CD4-positive, alpha-beta T cell treated with Interleukin-4 for 4 hours (primary cell): ENCODE measurements around the gene ADGRL3.

Experiments
- DNase-seq: peaks from one replicate; pipeline ENCODE4 v3.0.0-alpha.2; 2020

Gene ADGRL3

GRCh38 chr4:61200187-61200915 lies at the start of gene ADGRL3:
ADGRL3 (plus strand) TSS chr4:61200326.
- no peak for DNase-seq

DNA sequence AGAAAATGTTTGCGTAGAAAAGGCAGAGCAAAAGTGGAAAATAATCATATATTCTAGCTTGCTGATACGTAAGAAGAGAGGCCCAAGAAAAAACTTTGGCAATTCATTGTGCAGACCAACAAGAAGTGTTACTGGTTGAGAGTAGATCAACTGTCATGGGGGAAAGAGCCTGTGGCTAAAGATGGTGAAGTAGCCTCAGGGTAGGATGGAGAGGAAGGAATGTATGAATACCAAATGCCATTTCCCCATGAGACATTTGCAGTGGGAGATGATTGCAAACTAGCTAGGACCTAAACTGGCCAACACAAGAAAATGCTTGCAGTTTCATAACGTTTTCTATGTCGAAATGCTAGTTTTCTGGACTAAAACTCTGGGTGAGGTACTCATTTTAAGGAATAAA lies 47.7 kb upstream of the ADGRL3 start:
- no peak for DNase-seq

GRCh38 chr4:61160478-61160877 lies 39.6 kb upstream of the ADGRL3 start:
- no peak for DNase-seq

DNA sequence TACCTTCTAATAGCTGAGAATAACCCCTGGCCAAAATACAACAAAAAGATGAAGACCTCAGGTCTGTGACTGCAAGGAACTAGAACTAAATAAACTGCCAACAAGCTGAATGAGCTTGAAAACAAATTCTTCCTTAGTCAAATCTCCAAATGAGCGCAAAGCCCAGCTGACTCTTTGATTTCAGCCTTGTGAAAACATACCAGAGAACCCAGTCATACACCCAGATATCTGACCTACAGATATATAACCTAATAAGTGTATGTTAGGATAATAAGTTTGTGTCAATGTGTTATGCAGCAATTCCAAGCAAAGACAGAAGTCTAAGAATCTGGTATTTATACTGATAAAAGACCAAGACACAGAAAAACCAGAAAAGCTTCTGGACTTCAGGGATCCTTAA lies 38.0 kb upstream of the ADGRL3 start:
- no peak for DNase-seq

- no peak for DNase-seq
Observed at GRCh38 chr4:61173799-61174198, 26.3 kb upstream of the ADGRL3 start.

DNA sequence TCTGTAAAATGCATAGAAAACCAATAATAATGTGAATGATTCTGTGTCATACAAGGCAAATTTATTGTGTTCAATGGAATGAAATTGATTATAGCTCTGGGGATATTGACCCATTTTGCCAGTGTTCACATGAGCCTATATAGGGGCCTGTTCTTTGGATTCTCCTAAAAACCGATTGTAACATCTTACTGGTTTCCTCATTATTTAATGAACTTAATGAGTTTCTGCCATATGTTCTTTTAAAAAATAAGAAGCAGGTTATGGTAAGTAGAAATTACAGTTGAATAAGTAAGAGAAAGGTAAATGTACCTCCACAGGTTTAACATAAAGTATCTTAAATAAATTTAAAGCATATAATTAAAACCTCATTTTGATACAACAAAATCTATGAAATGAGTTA lies 24.6 kb upstream of the ADGRL3 start:
- no peak for DNase-seq

DNA sequence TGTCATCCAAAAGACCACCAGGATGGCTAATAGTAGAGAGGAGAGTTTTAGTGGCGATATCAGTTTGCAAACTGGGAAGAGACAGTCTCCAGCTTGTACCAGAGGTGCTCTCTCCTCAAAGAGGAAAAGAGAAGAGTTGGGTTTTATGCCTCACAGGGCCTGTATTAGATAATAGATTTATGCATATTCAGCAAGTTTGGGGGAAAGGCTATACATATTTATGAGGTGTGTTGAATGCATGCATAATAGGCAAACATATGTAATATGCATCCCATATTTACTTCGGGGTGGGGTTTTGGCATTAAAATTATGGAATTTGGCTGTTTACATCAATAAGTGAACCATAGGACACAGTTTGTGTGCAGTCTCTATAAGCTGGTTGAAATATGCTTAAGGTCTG lies 22.8 kb upstream of the ADGRL3 start:
- no peak for DNase-seq

GRCh38 chr4:61180405-61180804 lies 19.7 kb upstream of the ADGRL3 start:
- no peak for DNase-seq

GRCh38 chr4:61182915-61183314 lies 17.2 kb upstream of the ADGRL3 start:
- no peak for DNase-seq

DNA sequence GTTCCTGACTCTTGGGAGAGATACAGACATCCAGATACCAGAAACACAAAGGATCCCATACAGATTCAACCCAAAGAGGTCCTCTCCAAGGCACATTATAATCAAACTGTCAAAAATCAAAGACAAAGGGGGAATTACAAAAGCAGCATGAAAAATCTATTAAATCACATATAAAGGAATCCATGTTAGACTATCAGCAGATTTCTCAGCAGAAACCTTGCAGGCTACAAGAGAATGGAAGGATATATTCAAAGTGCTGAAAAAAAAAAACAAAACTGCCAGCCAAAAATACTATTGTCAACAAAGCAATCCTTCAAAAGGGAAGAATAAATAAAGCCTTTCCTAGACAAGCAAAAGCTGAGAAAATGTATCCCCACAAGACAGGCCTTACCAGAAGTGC lies 14.8 kb upstream of the ADGRL3 start:
- DNase-seq, result no peak

GRCh38 chr4:61192392-61192791 lies 7.7 kb upstream of the ADGRL3 start:
- no peak for DNase-seq

GRCh38 chr4:61193863-61194262 lies 6.3 kb upstream of the ADGRL3 start:
- no peak for DNase-seq

- DNase-seq, result no peak
Observed at GRCh38 chr4:61194571-61194970, 5.6 kb upstream of the ADGRL3 start.

- no peak for DNase-seq
Observed at GRCh38 chr4:61195101-61195500, 5.0 kb upstream of the ADGRL3 start.

GRCh38 chr4:61198686-61199085 lies 1.4 kb upstream of the ADGRL3 start:
- no peak for DNase-seq

DNA sequence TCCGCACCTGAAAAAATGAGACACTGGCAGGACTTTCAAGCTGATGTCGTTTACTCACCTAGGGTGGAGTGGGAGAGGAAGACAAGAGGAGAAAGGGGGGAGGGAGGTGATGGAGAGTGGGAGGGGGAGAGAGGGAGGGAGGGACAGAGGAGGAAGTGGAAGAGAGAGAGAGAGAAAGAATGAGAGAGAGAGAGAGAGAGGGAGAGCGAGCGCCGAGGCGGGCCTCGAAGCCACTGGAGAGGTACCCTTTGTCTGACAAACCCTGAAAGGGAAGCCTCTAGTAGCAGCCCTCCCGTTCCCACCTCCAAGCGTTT lies 296 bp upstream of the ADGRL3 start:
- DNase-seq, result no peak

- no peak for DNase-seq
Observed at GRCh38 chr4:61200916-61201526, 895 bp downstream of the ADGRL3 start.

- no peak for DNase-seq
Observed at GRCh38 chr4:61201561-61201960, 1.4 kb downstream of the ADGRL3 start.

DNA sequence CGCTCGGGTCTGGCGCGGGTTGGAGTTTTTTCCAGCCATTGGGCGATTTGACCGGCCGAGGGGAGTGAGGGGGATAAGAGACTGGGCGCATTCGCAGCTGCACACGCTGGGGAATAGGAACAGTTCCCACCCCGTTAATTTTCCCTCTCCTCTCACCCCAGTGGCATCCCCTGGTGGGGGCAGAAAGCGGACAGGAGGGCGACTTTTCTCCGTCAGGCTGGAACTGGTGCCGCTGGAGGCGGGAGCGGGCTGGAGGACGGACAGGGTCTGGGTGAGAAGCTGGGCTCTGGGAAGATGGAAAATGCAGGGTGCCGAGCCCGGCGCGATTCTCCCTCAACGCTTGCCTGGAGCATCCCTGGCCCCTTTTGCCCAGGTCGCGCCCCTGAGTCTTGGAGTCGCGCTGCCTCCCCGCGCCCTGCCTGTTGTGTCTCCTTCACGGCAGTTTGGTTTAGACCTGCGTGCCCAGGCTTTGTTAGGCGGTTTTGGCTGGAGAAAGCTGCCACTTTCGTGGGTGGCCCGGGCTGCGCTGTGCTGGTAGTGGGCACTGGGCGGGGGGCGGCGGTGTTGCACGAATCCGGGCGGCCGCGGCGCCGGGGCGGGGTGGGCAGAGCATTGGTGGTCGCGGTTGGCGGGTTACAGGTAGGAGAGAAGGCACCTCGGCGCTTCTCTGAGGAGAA lies 2.0 kb downstream of the ADGRL3 start:
- DNase-seq, result no peak

- no peak for DNase-seq
Observed at GRCh38 chr4:61202638-61203435, 2.7 kb downstream of the ADGRL3 start.

GRCh38 chr4:61203436-61203790 lies 3.3 kb downstream of the ADGRL3 start:
- DNase-seq, result no peak

DNA sequence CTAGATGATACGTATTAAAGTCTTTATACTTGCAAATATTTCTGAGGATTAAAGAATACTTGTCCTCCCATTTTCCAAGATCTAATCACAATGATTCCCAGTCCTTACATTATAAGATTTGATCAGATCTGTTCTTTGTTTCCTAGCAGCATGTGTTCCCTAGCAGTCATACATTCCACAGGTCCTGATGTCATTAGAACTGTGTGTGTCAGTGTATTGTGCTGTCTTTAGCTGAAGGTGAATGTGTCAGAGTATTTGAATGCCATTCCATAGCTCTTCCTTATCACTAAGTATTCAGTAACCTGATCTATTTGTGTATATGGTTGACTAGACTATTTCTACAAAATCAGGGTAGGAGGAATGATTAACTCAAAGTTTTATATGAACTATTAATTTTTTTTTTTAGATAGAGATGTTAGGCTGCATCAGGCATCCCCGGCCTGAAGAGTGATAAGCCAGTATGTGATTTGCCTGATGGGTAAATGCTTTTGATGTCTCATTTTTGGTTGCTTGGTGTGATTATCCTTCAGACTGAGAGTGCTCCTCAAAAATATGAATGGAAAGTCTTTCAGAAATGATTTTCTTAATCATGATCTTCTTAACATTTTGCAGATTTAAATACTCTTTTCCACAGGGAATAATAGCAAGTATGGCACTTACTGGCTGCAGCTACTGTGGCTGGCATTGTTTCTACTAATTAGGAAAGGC lies 4.4 kb downstream of the ADGRL3 start:
- no peak for DNase-seq

DNA sequence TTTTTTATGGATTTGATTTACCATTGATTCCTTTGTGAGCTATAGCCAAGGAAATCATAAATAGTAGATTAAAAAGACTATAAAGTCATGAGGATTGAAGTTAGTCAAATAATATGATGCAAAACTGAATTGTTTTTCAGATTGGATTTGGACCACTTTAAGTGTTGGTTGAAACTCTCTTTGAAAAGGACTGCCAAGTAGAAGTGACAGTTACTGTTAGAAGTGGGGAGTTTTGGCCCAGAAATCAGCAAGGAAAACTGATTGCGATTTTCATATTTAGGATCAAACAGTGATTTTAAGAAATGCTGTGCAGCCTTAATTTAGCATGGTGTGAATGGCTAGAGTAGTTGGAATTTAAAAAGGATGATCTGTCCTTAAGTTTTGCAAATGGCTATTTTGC lies 4.9 kb downstream of the ADGRL3 start:
- no peak for DNase-seq
